ENCODE data around the gene ATP2B2. TPM values are rescaled to one million over a fixed set of nuclear protein-coding genes. Genes with fewer than 3 reads are reported as not detected.

ATP2B2 gene
- total and polyA plus RNA-seq, 10 of the 15 experiments (the other 5 are each of a cell fraction or from before 2014, with no cell fraction given), result 0.04 TPM; not detected in 9

- ChIA-PET POLR2A (interaction anchor here (0.6 kb wide), 1 partner anchor 48 kb away, joined by 3 read pairs; no protein-coding TSS in a partner anchor), RAD21 (ENCODE audit: unreplicated experiment) (no interaction called here), CTCF (no interaction called here), SMC1A (ENCODE audit: uncharacterized antibody, unreplicated experiment) (no interaction called here)
- Histone ChIP-seq H3K36me3 (ENCODE audit: control insufficient read depth in 2 of 2, insufficient read depth in 2 of 2, low read length in 1 of 2) (no peaks in the 10 kb centered on the region), H3K4me2 (ENCODE audit: control insufficient read depth, insufficient read depth) (no peak overlapping the region), H3K4me3 (no peak overlapping the region), H3K9me3 (replicated peaks; ENCODE audit: control insufficient read depth, insufficient read depth, low read length) (no peaks in the 10 kb centered on the region), H3K79me2 (ENCODE audit: control insufficient read depth, insufficient read depth, low read length) (no peaks in the 10 kb centered on the region), H3K9ac (ENCODE audit: control insufficient read depth, insufficient read depth, low read length) (no peak overlapping the region), H2AFZ (ENCODE audit: control insufficient read depth, low read depth, low read length) (no peak overlapping the region), H3K27me3 (replicated peaks in 1 of 2; ENCODE audit: control insufficient read depth in 2 of 2, insufficient read depth in 2 of 2, low read length in 1 of 2) (no peaks in the 10 kb centered on the region; a peak in 1 of 4 replicates), H4K20me1 (ENCODE audit: control insufficient read depth, insufficient read depth) (no peaks in the 10 kb centered on the region), H3K4me1 (ENCODE audit: control insufficient read depth, insufficient read depth, low read length) (no peaks in the 10 kb centered on the region), H3K27ac (ENCODE audit: control insufficient read depth, insufficient read depth) (no peak overlapping the region)
- ATAC-seq, result no peak
- no TSS peak for BruUV-seq (replicated peaks)
- in situ Hi-C loops (cut with MboI), result no loop called here
- intact Hi-C loops (cut with micrococcal nuclease; ENCODE audit: unreplicated experiment), result no loop called here
- no peak for TF ChIP-seq RB1 (IDR thresholded peaks at IDR 0.05; ENCODE audit: borderline replicate concordance)
- no peak for TF ChIP-seq HSF1 (IDR thresholded peaks at IDR 0.05; ENCODE audit: low read depth, low read length)
- no peak for TF ChIP-seq EP300 (IDR thresholded peaks at IDR 0.05; ENCODE audit: borderline replicate concordance in 1 of 2, control insufficient read depth in 1 of 2, low read depth in 2 of 2, low read length in 2 of 2)
- no peak for TF ChIP-seq LARP7 (IDR thresholded peaks at IDR 0.05)
- TF ChIP-seq HCFC1 (IDR thresholded peaks at IDR 0.05; ENCODE audit: low read length), result no peak
- TF ChIP-seq PAX8 (IDR thresholded peaks at IDR 0.05), result no peak
- no peak for TF ChIP-seq MXI1 (IDR thresholded peaks at IDR 0.05; ENCODE audit: low read depth, low read length)
- no peak for TF ChIP-seq IRF4 (IDR thresholded peaks at IDR 0.05; ENCODE audit: low read depth, low read length)
- no peak for TF ChIP-seq EED (IDR thresholded peaks at IDR 0.05; ENCODE audit: low read depth)
- no peak for TF ChIP-seq JUNB (IDR thresholded peaks at IDR 0.05)
- no peak for TF ChIP-seq YBX1 (IDR thresholded peaks at IDR 0.05)
- no peak for TF ChIP-seq EGR1 (IDR thresholded peaks at IDR 0.05; ENCODE audit: borderline replicate concordance in 1 of 2, low read depth in 2 of 2, low read length in 2 of 2)
- no peak for TF ChIP-seq MEF2B (IDR thresholded peaks at IDR 0.05; ENCODE audit: partially characterized antibody, poor library complexity, severe bottlenecking)
- TF ChIP-seq BRCA1 (IDR thresholded peaks at IDR 0.05; ENCODE audit: low read depth, low read length), result no peak
- no peak for TF ChIP-seq CREB1 (IDR thresholded peaks at IDR 0.05; ENCODE audit: low read depth)
- TF ChIP-seq GATAD2B (conservative IDR thresholded peaks at IDR 0.05; ENCODE audit: low read depth), result no peak
- TF ChIP-seq KAT2A (conservative IDR thresholded peaks at IDR 0.05; ENCODE audit: control insufficient read depth, low read depth, low read length), result no peak
- no peak for DNase-seq (ENCODE audit: low read depth, low spot score)
- 49% methylated on average over 4 of the region's 4 CpGs for WGBS (ENCODE audit: insufficient coverage, insufficient replicate concordance, low lambda C conversion rate, missing lambda C conversion rate)
- no peak for FAIRE-seq
These were observed 121.5 kb downstream of the ATP2B2 start for GRCh38 chr3:10383850-10384248.
